ENCODE data around the gene NOM1. TPM values are rescaled to one million over a fixed set of nuclear protein-coding genes. Genes with fewer than 3 reads are reported as not detected.

The NOM1 gene
- total RNA-seq, 1 experiment from 2014 or later = 35.4 TPM

GRCh38 chr7:156993021-156993924 is 43.8 kb downstream of the NOM1 start:
- ChIA-PET POLR2A (no interaction called here), RAD21 (ENCODE audit: low non-redundant PET in 1 of 2, low total read pairs in 2 of 2, uncharacterized antibody in 2 of 2, unreplicated experiment in 2 of 2) (no interaction called here), CTCF (no interaction called here)
- no peaks in the 10 kb centered on the region for H3K36me3 ChIP-seq (ENCODE audit: control insufficient read depth in 1 of 2, insufficient read depth in 2 of 2, low read length in 2 of 2)
- no peak overlapping the region for H3K4me2 ChIP-seq (ENCODE audit: low read length)
- no peak overlapping the region for H2AFZ ChIP-seq (ENCODE audit: low read depth, low read length, poor library complexity, severe bottlenecking)
- intact Hi-C loops (cut with micrococcal nuclease) = no loop called here
- H3K4me1 ChIP-seq (ENCODE audit: control insufficient read depth in 1 of 2, insufficient read depth in 2 of 2, low read length in 2 of 2) = no peaks in the 10 kb centered on the region
- BruUV-seq (replicated peaks) = no TSS peak
- no peak overlapping the region for H3K4me3 ChIP-seq (replicated peaks in 1 of 2; ENCODE audit: low read depth in 1 of 2, low read length in 2 of 2)
- ATAC-seq = no peak
- no peak for DNase-seq (ENCODE audit: low read depth, low spot score)
- no peaks in the 10 kb centered on the region for H3K27me3 ChIP-seq (ENCODE audit: insufficient read depth, low read length)
- no peaks in the 10 kb centered on the region for H3K9me2 ChIP-seq (ENCODE audit: insufficient read depth)
- no peak overlapping the region for H3K27ac ChIP-seq (ENCODE audit: low read depth, low read length)
- no peak overlapping the region for H3K9ac ChIP-seq (ENCODE audit: low read length)
- H4K20me1 ChIP-seq (ENCODE audit: insufficient read depth) = no peaks in the 10 kb centered on the region
- no peaks in the 10 kb centered on the region for H3K9me3 ChIP-seq (ENCODE audit: control insufficient read depth in 1 of 2, insufficient read depth in 1 of 2, low read depth in 1 of 2, low read length in 2 of 2)
- H3K79me2 ChIP-seq (ENCODE audit: insufficient read depth, low read length) = no peaks in the 10 kb centered on the region
- TF ChIP-seq RAD21 (IDR thresholded peaks at IDR 0.05; ENCODE audit: low read depth) (peak; percentile 11; the same call in 1 of the 2 replicates), EZH2phosphoT487 (IDR thresholded peaks at IDR 0.05; ENCODE audit: borderline replicate concordance) (no peak), REST (IDR thresholded peaks at IDR 0.05; ENCODE audit: low read depth) (no peak)

GRCh38 chr7:156993925-156994235 is 44.4 kb downstream of the NOM1 start:
- POLR2A ChIA-PET = no interaction called here

More at GRCh38 chr7:156993925-156994235, 44.4 kb downstream of the NOM1 start:
- DNase-seq (ENCODE audit: low read depth, low spot score) (no peak), ATAC-seq (no peak)
- Histone ChIP-seq H2AFZ (ENCODE audit: low read depth, low read length, poor library complexity, severe bottlenecking) (no peak overlapping the region), H3K9me2 (ENCODE audit: insufficient read depth) (no peaks in the 10 kb centered on the region), H3K4me1 (ENCODE audit: control insufficient read depth in 1 of 2, insufficient read depth in 2 of 2, low read length in 2 of 2) (no peaks in the 10 kb centered on the region), H3K79me2 (ENCODE audit: insufficient read depth, low read length) (no peaks in the 10 kb centered on the region), H3K9ac (ENCODE audit: low read length) (no peak overlapping the region), H3K27me3 (ENCODE audit: insufficient read depth, low read length) (no peaks in the 10 kb centered on the region), H3K4me3 (replicated peaks in 1 of 2; ENCODE audit: low read depth in 1 of 2, low read length in 2 of 2) (no peak overlapping the region), H3K27ac (ENCODE audit: low read depth, low read length) (no peak overlapping the region), H3K4me2 (ENCODE audit: low read length) (no peak overlapping the region), H3K36me3 (ENCODE audit: control insufficient read depth in 1 of 2, insufficient read depth in 2 of 2, low read length in 2 of 2) (no peaks in the 10 kb centered on the region), H4K20me1 (ENCODE audit: insufficient read depth) (no peaks in the 10 kb centered on the region), H3K9me3 (ENCODE audit: control insufficient read depth in 1 of 2, insufficient read depth in 1 of 2, low read depth in 1 of 2, low read length in 2 of 2) (no peaks in the 10 kb centered on the region)
- ChIA-PET CTCF (no interaction called here), RAD21 (ENCODE audit: low non-redundant PET in 1 of 2, low total read pairs in 2 of 2, uncharacterized antibody in 2 of 2, unreplicated experiment in 2 of 2) (no interaction called here)
- intact Hi-C loops (cut with micrococcal nuclease) = no loop called here
- TF ChIP-seq SP1 (IDR thresholded peaks at IDR 0.05; ENCODE audit: low read depth) (no peak), RAD21 (IDR thresholded peaks at IDR 0.05; ENCODE audit: low read depth) (no peak), YY1 (IDR thresholded peaks at IDR 0.05; ENCODE audit: extremely low read depth, insufficient replicate concordance, low read depth, low read length) (no peak), POLR2A (IDR thresholded peaks at IDR 0.05; ENCODE audit: borderline replicate concordance, extremely low read depth, insufficient read depth, insufficient read length) (no peak), REST (IDR thresholded peaks at IDR 0.05; ENCODE audit: low read depth) (no peak), POLR2AphosphoS5 (IDR thresholded peaks at IDR 0.05; ENCODE audit: low read depth, low read length) (no peak), EGR1 (IDR thresholded peaks at IDR 0.05; ENCODE audit: low read depth) (no peak), ELF1 (IDR thresholded peaks at IDR 0.05; ENCODE audit: borderline replicate concordance, low read depth) (no peak), ATF3 (IDR thresholded peaks at IDR 0.05) (no peak)
- BruUV-seq (replicated peaks) = no TSS peak

Data from HCT116 (cell line).